HUES64 (cell line): Measurements from ENCODE around the gene KLF16. TPM values are rescaled to one million over a fixed set of nuclear protein-coding genes. Genes with fewer than 3 reads are reported as not detected.

Experiments used
- H3K27ac ChIP-seq: 2 replicates; pipeline ENCODE4 v1.7.0; 2013; ENCODE audit warnings: low read depth, low read length, inconsistent platforms
- H3K27me3 ChIP-seq: 2 replicates; pipeline ENCODE4 v1.6.1; 2013; ENCODE audit warnings: mild to moderate bottlenecking, low read length; ENCODE audit not compliant: insufficient read depth
- H3K36me3 ChIP-seq: 2 replicates; pipeline ENCODE4 v1.6.1; 2013; ENCODE audit warnings: mild to moderate bottlenecking, low read length; ENCODE audit not compliant: insufficient read depth
- H3K4me1 ChIP-seq: 2 replicates; pipeline ENCODE4 v1.6.1; 2013; ENCODE audit warnings: mild to moderate bottlenecking, low read length, moderate library complexity; ENCODE audit not compliant: insufficient read depth
- H3K4me3 ChIP-seq: 2 replicates; pipeline ENCODE4 v1.5.1; 2013; ENCODE audit warnings: mild to moderate bottlenecking, low read length, moderate library complexity
- H3K9ac ChIP-seq: 2 replicates; pipeline ENCODE4 v1.6.1; 2013; ENCODE audit warnings: mild to moderate bottlenecking, low read depth, low read length
- H3K9me3 ChIP-seq: 2 replicates; pipeline ENCODE4 v1.6.1; 2013; ENCODE audit warnings: low read depth, low read length; ENCODE audit not compliant: insufficient read depth
- WGBS: fragments of 150-250, 120-280 bp; methylation state at CpG from one replicate; pipeline ENCODE4 v1.1.7; 2013; ENCODE audit warnings: missing lambda C conversion rate; 5-methylcytosine and 5-hydroxymethylcytosine counted together
- polyA plus RNA-seq, 2 experiments: library from polyadenylated mRNA; stranded (reverse); fragments of 50-300 nt; gene quantifications; one replicate each; pipeline ENCODE4 v1.2.3, GENCODE V29; 2013

The KLF16 gene
- polyA plus RNA-seq (2013, experiment 1 of 2): 23.7 TPM
- polyA plus RNA-seq (2013, experiment 2 of 2): 24.2 TPM

GRCh38 chr19:1863328-1863637 lies at the start of gene KLF16:
Gene KLF16, minus strand, starts transcription at chr19:1863579. Its CDS starts 82 bp downstream, at chr19:1863497.
- no peaks in the 10 kb centered on the region for H3K9me3 ChIP-seq
- WGBS: under 1% methylated on average over 63 of the region's 63 CpGs

GRCh38 chr19:1912760-1913505 lies 49.6 kb upstream of the KLF16 start:
- 97% methylated on average over 77 of the region's 77 CpGs for WGBS
- Histone ChIP-seq H3K36me3 (peaks cover 20% of the 10 kb centered on the region), H3K27me3 (no peaks in the 10 kb centered on the region)

More at GRCh38 chr19:1863328-1863637, at the start of gene KLF16:
- peak within 1 kb of the TSS; percentile 99 for H3K27ac ChIP-seq
- H3K9ac ChIP-seq: peak within 1 kb of the TSS; percentile 97
- peak within 1 kb of the TSS; percentile 78 for H3K4me3 ChIP-seq
- H3K4me1 ChIP-seq: peaks cover 31% of the 10 kb centered on the region
- no peaks in the 10 kb centered on the region for H3K36me3 ChIP-seq
- H3K27me3 ChIP-seq: peaks cover 26% of the 10 kb centered on the region

GRCh38 chr19:1911995-1912394 lies 48.6 kb upstream of the KLF16 start:
- no peak overlapping the region for H3K4me3 ChIP-seq
- no peak overlapping the region for H3K9ac ChIP-seq
- peaks cover 15% of the 10 kb centered on the region for H3K36me3 ChIP-seq
- H3K9me3 ChIP-seq: no peaks in the 10 kb centered on the region
- H3K27me3 ChIP-seq: no peaks in the 10 kb centered on the region
- H3K4me1 ChIP-seq: no peaks in the 10 kb centered on the region
- H3K27ac ChIP-seq: no peak overlapping the region
- WGBS: 97% methylated on average over 37 of the region's 37 CpGs

More at GRCh38 chr19:1912760-1913505, 49.6 kb upstream of the KLF16 start:
- Histone ChIP-seq H3K9ac (no peak overlapping the region), H3K27ac (no peak overlapping the region), H3K4me1 (no peaks in the 10 kb centered on the region), H3K9me3 (no peaks in the 10 kb centered on the region), H3K4me3 (no peak overlapping the region)

- no peaks in the 10 kb centered on the region for H3K9me3 ChIP-seq
- no peaks in the 10 kb centered on the region for H3K27me3 ChIP-seq
- no peak overlapping the region for H3K4me3 ChIP-seq
- WGBS: 92% methylated on average over 13 of the region's 13 CpGs
- H3K4me1 ChIP-seq: no peaks in the 10 kb centered on the region
- no peak overlapping the region for H3K27ac ChIP-seq
- H3K36me3 ChIP-seq: peaks cover 17% of the 10 kb centered on the region
- H3K9ac ChIP-seq: no peak overlapping the region
Measured at GRCh38 chr19:1911098-1911497, 47.7 kb upstream of the KLF16 start.

GRCh38 chr19:1910177-1910576 lies 46.8 kb upstream of the KLF16 start:
- H3K27ac ChIP-seq: no peak overlapping the region
- no peak overlapping the region for H3K9ac ChIP-seq
- H3K36me3 ChIP-seq: peaks cover 18% of the 10 kb centered on the region
- H3K9me3 ChIP-seq: no peaks in the 10 kb centered on the region
- H3K27me3 ChIP-seq: no peaks in the 10 kb centered on the region
- H3K4me3 ChIP-seq: no peak overlapping the region
- WGBS: 94% methylated on average over 10 of the region's 10 CpGs
- H3K4me1 ChIP-seq: peaks cover 4% of the 10 kb centered on the region; the same call in 1 of the 2 replicates

- Histone ChIP-seq H3K4me3 (no peak overlapping the region), H3K9ac (no peak overlapping the region), H3K9me3 (no peaks in the 10 kb centered on the region), H3K27ac (no peak overlapping the region), H3K27me3 (no peaks in the 10 kb centered on the region), H3K36me3 (peaks cover 15% of the 10 kb centered on the region), H3K4me1 (peaks cover 6% of the 10 kb centered on the region)
- WGBS: 93% methylated on average over 10 of the region's 10 CpGs
Measured at GRCh38 chr19:1909761-1910080, 46.3 kb upstream of the KLF16 start.

- Histone ChIP-seq H3K4me1 (peaks cover 12% of the 10 kb centered on the region), H3K9me3 (no peaks in the 10 kb centered on the region), H3K4me3 (no peak overlapping the region), H3K36me3 (peaks cover 15% of the 10 kb centered on the region), H3K27me3 (no peaks in the 10 kb centered on the region), H3K9ac (no peak overlapping the region), H3K27ac (no peak overlapping the region)
- 97% methylated on average over 13 of the region's 13 CpGs for WGBS
Measured at GRCh38 chr19:1908364-1908678, 44.9 kb upstream of the KLF16 start.

- no peak overlapping the region for H3K4me3 ChIP-seq
- no peaks in the 10 kb centered on the region for H3K9me3 ChIP-seq
- no peak overlapping the region for H3K9ac ChIP-seq
- H3K27me3 ChIP-seq: no peaks in the 10 kb centered on the region
- 93% methylated on average over 43 of the region's 43 CpGs for WGBS
- peaks cover 12% of the 10 kb centered on the region for H3K4me1 ChIP-seq
- no peak overlapping the region for H3K27ac ChIP-seq
- peaks cover 12% of the 10 kb centered on the region for H3K36me3 ChIP-seq
Measured at GRCh38 chr19:1907563-1908363, 44.4 kb upstream of the KLF16 start.

GRCh38 chr19:1906985-1907562 lies 43.7 kb upstream of the KLF16 start:
- Histone ChIP-seq H3K4me3 (no peak overlapping the region), H3K27me3 (no peaks in the 10 kb centered on the region), H3K9me3 (no peaks in the 10 kb centered on the region), H3K9ac (no peak overlapping the region), H3K36me3 (peaks cover 9% of the 10 kb centered on the region), H3K4me1 (peaks cover 12% of the 10 kb centered on the region), H3K27ac (no peak overlapping the region)
- 90% methylated on average over 10 of the region's 10 CpGs for WGBS

- Histone ChIP-seq H3K9me3 (no peaks in the 10 kb centered on the region), H3K27ac (peak overlapping the region; percentile 91), H3K4me3 (peak overlapping the region; percentile 66), H3K27me3 (no peaks in the 10 kb centered on the region), H3K9ac (peak overlapping the region; percentile 89), H3K36me3 (peaks cover 8% of the 10 kb centered on the region), H3K4me1 (peaks cover 12% of the 10 kb centered on the region)
- whole genome bisulfite sequencing: 88% methylated on average over 15 of the region's 15 CpGs
Measured at GRCh38 chr19:1905863-1906375, 42.5 kb upstream of the KLF16 start.
